Hepatocyte (in vitro differentiated cells): ENCODE measurements around the gene RAB1B. TPM values are rescaled to one million over a fixed set of nuclear protein-coding genes. Genes with fewer than 3 reads are reported as not detected.

Experiments used
- DNase-seq: peaks from one replicate; pipeline ENCODE4 v3.0.0-alpha.2; 2016; ENCODE audit warnings: low spot score
- H2AFZ ChIP-seq: fragments of 200-600 bp; sonication (generic); 2 replicates; pipeline ENCODE4 v1.6.0; 2016; ENCODE audit warnings: antibody characterized with exemption, mild to moderate bottlenecking
- H3K27ac ChIP-seq: fragments of 200-600 bp; sonication (generic); 2 replicates; pipeline ENCODE4 v1.5.1; 2016; ENCODE audit warnings: mild to moderate bottlenecking
- H3K27me3 ChIP-seq: fragments of 200-600 bp; sonication (generic); 2 replicates; pipeline ENCODE4 v1.6.1; 2016
- H3K36me3 ChIP-seq: fragments of 200-600 bp; sonication (generic); replicated peaks from 2 replicates; pipeline ENCODE4 v1.5.1; 2016; ENCODE audit warnings: low read depth; ENCODE audit not compliant: insufficient read depth
- H3K4me1 ChIP-seq: fragments of 200-600 bp; sonication (generic); 2 replicates; pipeline ENCODE4 v1.5.1; 2016; ENCODE audit warnings: mild to moderate bottlenecking, moderate library complexity; ENCODE audit not compliant: insufficient read depth
- H3K4me2 ChIP-seq: fragments of 200-600 bp; sonication (generic); 2 replicates; pipeline ENCODE4 v1.6.0; 2016
- H3K4me3 ChIP-seq: fragments of 200-600 bp; sonication (generic); 2 replicates; pipeline ENCODE4 v1.5.1; 2016; ENCODE audit warnings: mild to moderate bottlenecking
- H3K79me2 ChIP-seq: fragments of 200-600 bp; sonication (generic); 2 replicates; pipeline ENCODE4 v1.6.0; 2017; ENCODE audit warnings: mild to moderate bottlenecking
- H3K9me2 ChIP-seq: fragments of 200-600 bp; sonication (generic); replicated peaks from 2 replicates; pipeline ENCODE4 v1.6.0; 2017; ENCODE audit warnings: mild to moderate bottlenecking; ENCODE audit not compliant: insufficient read depth
- H3K9me3 ChIP-seq: fragments of 200-600 bp; sonication (generic); 2 replicates; pipeline ENCODE4 v1.5.1; 2016; ENCODE audit warnings: low read depth, mild to moderate bottlenecking
- H4K20me1 ChIP-seq: fragments of 200-600 bp; sonication (generic); 2 replicates; pipeline ENCODE4 v1.6.0; 2016; ENCODE audit warnings: mild to moderate bottlenecking; ENCODE audit not compliant: insufficient read depth, poor library complexity, severe bottlenecking
- EZH2 ChIP-seq: fragments of 200-600 bp; sonication (generic); IDR thresholded peaks from 2 replicates; pipeline ENCODE4 v1.6.1; 2016; ENCODE audit warnings: antibody characterized with exemption, mild to moderate bottlenecking, borderline replicate concordance
- EZH2phosphoT487 ChIP-seq: fragments of 200-600 bp; sonication (generic); IDR thresholded peaks from one replicate; pipeline ENCODE4 v1.6.1; 2018; ENCODE audit warnings: antibody characterized with exemption, mild to moderate bottlenecking, low read depth, moderate library complexity; ENCODE audit not compliant: unreplicated experiment, severe bottlenecking
- WGBS: methylation state at CpG from one replicate; pipeline ENCODE4 v1.1.6; 2016; ENCODE audit warnings: low lambda C conversion rate; ENCODE audit errors: missing lambda C conversion rate; 5-methylcytosine and 5-hydroxymethylcytosine counted together
- polyA plus RNA-seq: library from polyadenylated mRNA; unstranded; fragments of >200 nt; fragmentation: Nextera tagmentation; extraction: Ambion mirVana; gene quantifications from 2 replicates; pipeline ENCODE4 v1.2.1, GENCODE V29; 2016
- total RNA-seq: library from RNA; depleted of rRNA; stranded (reverse); fragments of >200 nt; gene quantifications from 2 replicates; pipeline ENCODE4 v1.2.3, GENCODE V29; 2014
- TF ChIP-seq, protein P1 (sequence below): fragments of 200-600 bp; sonication (generic); IDR thresholded peaks from 2 replicates; pipeline ENCODE4 v1.5.1; 2016; ENCODE audit warnings: antibody characterized with exemption, mild to moderate bottlenecking; ENCODE audit not compliant: poor library complexity

RAB1B gene
- total and polyA plus RNA-seq, 2 experiments from 2014 or later, result 19.9 to 88.4 TPM

DNA sequence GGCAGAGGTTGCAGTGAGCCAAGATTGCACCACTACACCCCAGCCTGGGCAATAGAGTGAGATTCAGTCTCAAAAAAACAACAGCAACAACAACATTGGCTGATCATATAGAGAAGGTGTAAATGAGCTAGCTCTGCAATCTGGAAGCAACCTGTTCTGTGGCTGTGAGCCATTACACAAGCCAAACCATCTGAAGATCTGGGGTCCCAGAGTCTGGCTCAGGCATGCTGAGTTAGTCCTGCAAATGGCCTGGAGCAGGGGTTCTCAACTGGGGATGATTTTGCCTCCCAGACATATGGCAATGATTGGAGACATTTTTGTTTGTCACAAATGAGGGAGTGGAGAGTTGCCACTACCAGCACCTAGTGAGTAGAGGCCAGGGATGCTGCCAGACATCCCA, 42.3 kb upstream of the RAB1B start:
- Histone ChIP-seq H3K9me3 (no peaks in the 10 kb centered on the region), H3K4me3 (no peak overlapping the region), H3K27me3 (no peaks in the 10 kb centered on the region), H2AFZ (no peak overlapping the region), H3K79me2 (no peaks in the 10 kb centered on the region), H4K20me1 (no peaks in the 10 kb centered on the region), H3K4me2 (no peak overlapping the region), H3K36me3 (no peaks in the 10 kb centered on the region), H3K4me1 (no peaks in the 10 kb centered on the region), H3K27ac (no peak overlapping the region), H3K9me2 (no peaks in the 10 kb centered on the region)
- DNase-seq, result no peak
- TF ChIP-seq EZH2, result no peak
- no peak for TF ChIP-seq EZH2phosphoT487
- TF ChIP-seq, protein P1, sequence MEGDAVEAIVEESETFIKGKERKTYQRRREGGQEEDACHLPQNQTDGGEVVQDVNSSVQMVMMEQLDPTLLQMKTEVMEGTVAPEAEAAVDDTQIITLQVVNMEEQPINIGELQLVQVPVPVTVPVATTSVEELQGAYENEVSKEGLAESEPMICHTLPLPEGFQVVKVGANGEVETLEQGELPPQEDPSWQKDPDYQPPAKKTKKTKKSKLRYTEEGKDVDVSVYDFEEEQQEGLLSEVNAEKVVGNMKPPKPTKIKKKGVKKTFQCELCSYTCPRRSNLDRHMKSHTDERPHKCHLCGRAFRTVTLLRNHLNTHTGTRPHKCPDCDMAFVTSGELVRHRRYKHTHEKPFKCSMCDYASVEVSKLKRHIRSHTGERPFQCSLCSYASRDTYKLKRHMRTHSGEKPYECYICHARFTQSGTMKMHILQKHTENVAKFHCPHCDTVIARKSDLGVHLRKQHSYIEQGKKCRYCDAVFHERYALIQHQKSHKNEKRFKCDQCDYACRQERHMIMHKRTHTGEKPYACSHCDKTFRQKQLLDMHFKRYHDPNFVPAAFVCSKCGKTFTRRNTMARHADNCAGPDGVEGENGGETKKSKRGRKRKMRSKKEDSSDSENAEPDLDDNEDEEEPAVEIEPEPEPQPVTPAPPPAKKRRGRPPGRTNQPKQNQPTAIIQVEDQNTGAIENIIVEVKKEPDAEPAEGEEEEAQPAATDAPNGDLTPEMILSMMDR, result no peak

DNA sequence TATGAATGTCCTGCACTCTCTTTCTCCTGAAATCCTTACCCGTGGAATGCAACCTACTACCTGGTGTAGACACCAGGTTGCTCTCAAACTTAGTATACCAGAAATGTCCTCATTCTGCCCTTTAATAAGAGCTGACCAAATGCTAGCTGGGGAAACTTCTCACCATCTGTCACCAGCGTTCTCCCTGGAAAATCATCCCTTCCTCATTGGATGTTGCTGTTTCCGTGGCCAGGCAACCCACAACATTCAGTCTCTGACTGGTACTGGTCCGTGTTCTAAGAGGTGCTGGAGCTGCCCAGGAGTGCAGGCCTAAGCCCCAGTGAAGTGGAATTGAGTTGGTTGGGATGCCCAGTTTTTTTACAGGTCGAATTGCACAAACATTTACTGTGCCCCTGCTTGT, 40.7 kb upstream of the RAB1B start:
- Histone ChIP-seq H3K36me3 (no peaks in the 10 kb centered on the region), H3K4me1 (no peaks in the 10 kb centered on the region), H4K20me1 (no peaks in the 10 kb centered on the region), H3K27ac (no peak overlapping the region), H3K9me2 (no peaks in the 10 kb centered on the region), H3K79me2 (no peaks in the 10 kb centered on the region), H3K27me3 (no peaks in the 10 kb centered on the region), H2AFZ (no peak overlapping the region), H3K9me3 (no peaks in the 10 kb centered on the region), H3K4me3 (no peak overlapping the region), H3K4me2 (no peak overlapping the region)
- whole genome bisulfite sequencing, result 92% methylated on average over 5 of the region's 5 CpGs
- TF ChIP-seq, protein P1, result no peak
- TF ChIP-seq EZH2, result no peak
- TF ChIP-seq EZH2phosphoT487, result no peak
- no peak for DNase-seq

GRCh38 chr11:66228521-66228920, 39.9 kb upstream of the RAB1B start:
- Histone ChIP-seq H3K36me3 (no peaks in the 10 kb centered on the region), H3K27ac (peak overlapping the region; percentile 68)
- WGBS, result 74% methylated on average over 6 of the region's 6 CpGs

More at GRCh38 chr11:66228521-66228920, 39.9 kb upstream of the RAB1B start:
- Histone ChIP-seq H3K4me3 (no peak overlapping the region), H3K79me2 (no peaks in the 10 kb centered on the region), H2AFZ (no peak overlapping the region), H4K20me1 (no peaks in the 10 kb centered on the region), H3K9me2 (no peaks in the 10 kb centered on the region), H3K9me3 (no peaks in the 10 kb centered on the region), H3K4me2 (no peak overlapping the region), H3K4me1 (no peaks in the 10 kb centered on the region), H3K27me3 (no peaks in the 10 kb centered on the region)
- DNase-seq, result peak; percentile 61
- TF ChIP-seq EZH2, result no peak
- TF ChIP-seq, protein P1, result no peak
- TF ChIP-seq EZH2phosphoT487, result no peak
